IPS DF 19.7 (cell line): ENCODE results near the gene EFNB2.

ENCODE experiments used
- DNase-seq: peaks from one replicate; pipeline ENCODE4 v3.0.0-alpha.2; 2013; ENCODE audit warnings: low read depth, low spot score

The EFNB2 gene

DNA sequence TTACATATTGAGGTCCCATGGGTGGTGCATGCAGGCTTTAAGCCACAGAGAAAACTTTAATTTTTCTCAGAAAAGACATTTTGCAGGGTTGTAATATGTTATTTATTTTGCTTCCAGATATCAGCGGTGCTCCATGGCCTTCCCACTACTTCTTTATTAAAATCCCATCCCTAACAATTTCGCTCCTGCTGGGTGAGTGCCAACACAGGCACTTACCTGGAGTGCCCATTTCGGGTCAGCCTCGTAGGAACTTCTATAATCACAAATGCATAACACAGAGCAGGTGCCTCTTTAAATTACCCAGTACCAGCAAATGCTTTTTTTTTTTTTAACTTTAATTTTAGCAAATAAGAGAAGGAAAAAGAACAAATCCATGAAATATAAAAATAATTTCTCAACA is 86.4 kb downstream of the EFNB2 start:
- DNase-seq = no peak

- DNase-seq = no peak
Measured at GRCh38 chr13:106445996-106446395, 89.5 kb downstream of the EFNB2 start.

GRCh38 chr13:106443607-106444322 is 91.7 kb downstream of the EFNB2 start:
- no peak for DNase-seq

DNA sequence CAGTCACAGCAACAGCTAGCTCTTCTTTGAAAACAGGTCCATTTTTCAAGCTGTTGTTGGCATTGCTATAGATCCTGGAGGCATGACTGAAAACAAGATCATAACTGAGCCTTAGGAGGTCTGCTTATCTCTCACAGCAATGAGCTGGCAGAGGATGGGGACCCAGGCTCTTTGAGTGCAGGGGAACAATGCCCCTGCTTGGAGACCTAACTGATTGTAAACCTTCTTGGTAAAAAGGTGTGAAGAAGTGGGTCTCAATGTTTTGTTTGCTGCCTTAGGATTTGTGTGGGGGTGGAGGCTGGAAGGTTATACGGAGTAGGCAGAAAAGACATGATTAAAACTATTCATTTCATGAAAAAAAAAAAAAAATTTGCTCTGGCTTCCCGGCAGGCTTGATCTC is 94.6 kb downstream of the EFNB2 start:
- DNase-seq = no peak
